Skeletal muscle satellite cell (primary cell): ENCODE measurements around the gene SOX10.
"Not testable (repeated sequence)": the region's sequence is repeated elsewhere in the genome, so short reads cannot be mapped to it uniquely, and the experiment has no call there.

ENCODE experiments used
- H3K27me3 ChIP-seq: 2 replicates; pipeline ENCODE4 v1.7.0; 2013; ENCODE audit warnings: low read length; ENCODE audit not compliant: control insufficient read depth, insufficient read depth
- H3K36me3 ChIP-seq: 2 replicates; pipeline ENCODE4 v1.7.0; 2013; ENCODE audit warnings: mild to moderate bottlenecking, control low read depth, low read length; ENCODE audit not compliant: insufficient read depth
- H3K4me1 ChIP-seq: 2 replicates; pipeline ENCODE4 v1.7.0; 2013; ENCODE audit warnings: low read length; ENCODE audit not compliant: control insufficient read depth, insufficient read depth
- H3K4me2 ChIP-seq: 2 replicates; pipeline ENCODE4 v1.7.0; 2013; ENCODE audit warnings: mild to moderate bottlenecking, low read length
- H3K4me3 ChIP-seq: 2 replicates; pipeline ENCODE4 v1.7.0; 2013; ENCODE audit warnings: low read length
- H3K9ac ChIP-seq: 2 replicates; pipeline ENCODE4 v1.7.0; 2013; ENCODE audit warnings: mild to moderate bottlenecking, low read depth, low read length, moderate library complexity
- H3K9me3 ChIP-seq: replicated peaks from 2 replicates; pipeline ENCODE4 v1.7.0; 2013; ENCODE audit warnings: mild to moderate bottlenecking, control low read depth, low read length

The SOX10 gene

GRCh38 chr22:37953062-37953436 lies 31.3 kb downstream of the SOX10 start:
- H3K27me3 ChIP-seq = no peaks in the 10 kb centered on the region
- peaks cover 15% of the 10 kb centered on the region for H3K36me3 ChIP-seq
- H3K4me1 ChIP-seq = peaks cover 15% of the 10 kb centered on the region
- H3K9me3 ChIP-seq = no peaks in the 10 kb centered on the region
- H3K9ac ChIP-seq = peak overlapping the region; percentile 96
- H3K4me3 ChIP-seq = peak overlapping the region; percentile 97
- H3K4me2 ChIP-seq = peak overlapping the region; percentile 99

- Histone ChIP-seq H3K9ac (peak overlapping the region; percentile 96), H3K4me1 (peaks cover 15% of the 10 kb centered on the region), H3K4me2 (peak overlapping the region; percentile 99), H3K36me3 (peaks cover 12% of the 10 kb centered on the region), H3K4me3 (peak overlapping the region; percentile 97)
- H3K27me3 ChIP-seq, H3K9me3 ChIP-seq: not testable (repeated sequence)
Observed at GRCh38 chr22:37952629-37953028, 31.7 kb downstream of the SOX10 start.

DNA sequence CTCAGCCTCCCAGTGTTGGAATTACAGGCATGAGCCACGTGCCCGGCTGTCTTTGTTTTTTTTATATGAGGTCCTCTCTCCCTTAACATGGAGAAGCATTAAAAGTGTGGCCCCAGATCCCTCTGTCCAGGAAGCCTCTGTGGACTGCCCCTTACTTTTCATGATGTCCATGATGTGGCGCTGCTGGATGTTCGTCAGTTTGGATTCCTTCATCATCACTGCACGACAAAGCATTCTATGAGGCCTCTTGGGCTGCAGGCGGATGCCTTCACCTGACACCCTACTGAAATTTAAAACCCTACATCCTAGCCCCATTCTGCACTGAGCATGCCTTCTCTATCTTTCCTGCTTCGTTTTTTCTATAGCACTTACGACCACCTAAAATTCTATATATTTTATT lies 33.0 kb downstream of the SOX10 start:
- Histone ChIP-seq H3K27me3 (no peaks in the 10 kb centered on the region), H3K4me3 (no peak overlapping the region), H3K4me1 (peaks cover 15% of the 10 kb centered on the region), H3K9ac (no peak overlapping the region), H3K36me3 (no peaks in the 10 kb centered on the region), H3K9me3 (no peaks in the 10 kb centered on the region), H3K4me2 (no peak overlapping the region)

- H3K4me1 ChIP-seq, H3K4me3 ChIP-seq, H3K9ac ChIP-seq, H3K27me3 ChIP-seq, H3K9me3 ChIP-seq, H3K4me2 ChIP-seq: not testable (repeated sequence)
- peaks cover 13% of the 10 kb centered on the region for H3K36me3 ChIP-seq
Observed at GRCh38 chr22:37947142-37947795, 37.1 kb downstream of the SOX10 start.

- H3K9me3 ChIP-seq, H3K4me2 ChIP-seq, H3K9ac ChIP-seq, H3K4me1 ChIP-seq, H3K27me3 ChIP-seq, H3K4me3 ChIP-seq: not testable (repeated sequence)
- H3K36me3 ChIP-seq = peaks cover 31% of the 10 kb centered on the region
Observed at GRCh38 chr22:37944423-37944822, 39.9 kb downstream of the SOX10 start.

DNA sequence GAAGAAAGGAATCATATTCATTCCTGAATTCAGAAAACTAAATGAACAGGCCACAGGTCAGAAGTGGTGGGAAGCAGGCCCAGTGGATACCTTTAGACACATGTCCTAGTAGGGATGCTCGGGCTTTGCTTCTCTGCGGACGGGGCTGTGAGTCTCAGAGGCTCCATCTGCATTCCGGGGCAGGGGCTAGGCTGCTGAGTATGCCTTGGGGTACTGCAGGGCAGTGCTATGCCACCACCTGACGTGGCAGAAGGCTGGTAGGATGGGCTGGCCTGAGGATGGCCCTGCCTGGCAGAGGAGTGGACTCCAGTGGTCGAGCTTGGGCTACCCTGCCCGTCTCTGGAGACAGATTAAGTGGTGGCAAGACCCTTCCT lies 40.5 kb downstream of the SOX10 start:
- no peaks in the 10 kb centered on the region for H3K4me1 ChIP-seq
- H3K36me3 ChIP-seq = peaks cover 31% of the 10 kb centered on the region
- H3K4me3 ChIP-seq = no peak overlapping the region
- no peaks in the 10 kb centered on the region for H3K27me3 ChIP-seq
- no peaks in the 10 kb centered on the region for H3K9me3 ChIP-seq
- no peak overlapping the region for H3K4me2 ChIP-seq
- H3K9ac ChIP-seq = no peak overlapping the region

GRCh38 chr22:37943136-37943824 lies 41.1 kb downstream of the SOX10 start:
- H3K36me3 ChIP-seq = peaks cover 31% of the 10 kb centered on the region
- H3K4me1 ChIP-seq = no peaks in the 10 kb centered on the region
- no peaks in the 10 kb centered on the region for H3K9me3 ChIP-seq
- no peak overlapping the region for H3K4me2 ChIP-seq
- H3K4me3 ChIP-seq = no peak overlapping the region
- H3K27me3 ChIP-seq = no peaks in the 10 kb centered on the region
- no peak overlapping the region for H3K9ac ChIP-seq

DNA sequence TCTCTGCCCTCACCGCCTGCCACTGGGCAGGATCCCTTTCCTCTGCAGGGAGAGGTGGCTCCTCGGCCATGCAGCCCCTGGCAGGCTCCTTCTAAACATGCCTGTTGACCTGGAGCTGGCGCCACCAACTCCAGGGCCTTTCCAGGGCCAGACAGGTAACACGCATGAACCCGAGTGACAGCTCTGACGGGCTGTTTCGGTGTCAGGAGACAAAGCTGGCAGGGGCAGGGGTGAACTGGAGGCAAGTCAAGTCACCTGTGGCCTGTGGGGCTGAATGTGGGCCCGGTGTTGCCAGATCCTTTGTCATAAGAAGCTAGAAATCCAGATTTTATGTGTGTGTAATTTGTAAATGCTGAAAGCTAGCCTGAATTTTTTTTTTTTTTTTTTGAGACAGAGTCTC lies 42.2 kb downstream of the SOX10 start:
- H3K27me3 ChIP-seq = no peaks in the 10 kb centered on the region
- no peaks in the 10 kb centered on the region for H3K4me1 ChIP-seq
- H3K9me3 ChIP-seq = no peaks in the 10 kb centered on the region
- no peak overlapping the region for H3K9ac ChIP-seq
- H3K4me2 ChIP-seq = no peak overlapping the region
- H3K4me3 ChIP-seq = no peak overlapping the region
- H3K36me3 ChIP-seq = peaks cover 38% of the 10 kb centered on the region

DNA sequence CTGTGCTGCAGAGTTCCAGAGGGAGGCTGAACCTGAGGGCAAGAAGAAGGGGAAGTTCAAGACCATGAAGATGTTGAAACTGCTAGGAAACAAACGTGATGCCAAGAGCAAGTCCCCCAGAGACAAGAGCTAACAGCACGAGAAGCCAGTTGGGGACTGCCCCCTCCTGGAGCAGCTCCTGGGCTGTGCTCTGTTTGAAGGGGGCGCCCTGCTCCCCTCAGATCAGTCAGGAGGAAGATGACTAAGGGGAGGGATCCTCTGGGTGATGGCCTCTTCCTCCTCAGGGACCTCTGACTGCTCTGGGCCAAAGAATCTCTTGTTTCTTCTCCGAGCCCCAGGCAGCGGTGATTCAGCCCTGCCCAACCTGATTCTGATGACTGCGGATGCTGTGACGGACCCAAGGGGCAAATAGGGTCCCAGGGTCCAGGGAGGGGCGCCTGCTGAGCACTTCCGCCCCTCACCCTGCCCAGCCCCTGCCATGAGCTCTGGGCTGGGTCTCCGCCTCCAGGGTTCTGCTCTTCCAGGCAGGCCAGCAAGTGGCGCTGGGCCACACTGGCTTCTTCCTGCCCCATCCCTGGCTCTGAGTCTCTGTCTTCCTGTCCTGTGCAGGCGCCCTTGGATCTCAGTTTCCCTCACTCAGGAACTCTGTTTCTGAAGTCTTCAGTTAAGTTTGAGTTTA lies 43.5 kb downstream of the SOX10 start:
- H3K4me2 ChIP-seq = no peak overlapping the region
- H3K9me3 ChIP-seq = no peaks in the 10 kb centered on the region
- H3K36me3 ChIP-seq = peaks cover 43% of the 10 kb centered on the region
- no peaks in the 10 kb centered on the region for H3K27me3 ChIP-seq
- no peak overlapping the region for H3K4me3 ChIP-seq
- H3K4me1 ChIP-seq = no peaks in the 10 kb centered on the region
- H3K9ac ChIP-seq = no peak overlapping the region

DNA sequence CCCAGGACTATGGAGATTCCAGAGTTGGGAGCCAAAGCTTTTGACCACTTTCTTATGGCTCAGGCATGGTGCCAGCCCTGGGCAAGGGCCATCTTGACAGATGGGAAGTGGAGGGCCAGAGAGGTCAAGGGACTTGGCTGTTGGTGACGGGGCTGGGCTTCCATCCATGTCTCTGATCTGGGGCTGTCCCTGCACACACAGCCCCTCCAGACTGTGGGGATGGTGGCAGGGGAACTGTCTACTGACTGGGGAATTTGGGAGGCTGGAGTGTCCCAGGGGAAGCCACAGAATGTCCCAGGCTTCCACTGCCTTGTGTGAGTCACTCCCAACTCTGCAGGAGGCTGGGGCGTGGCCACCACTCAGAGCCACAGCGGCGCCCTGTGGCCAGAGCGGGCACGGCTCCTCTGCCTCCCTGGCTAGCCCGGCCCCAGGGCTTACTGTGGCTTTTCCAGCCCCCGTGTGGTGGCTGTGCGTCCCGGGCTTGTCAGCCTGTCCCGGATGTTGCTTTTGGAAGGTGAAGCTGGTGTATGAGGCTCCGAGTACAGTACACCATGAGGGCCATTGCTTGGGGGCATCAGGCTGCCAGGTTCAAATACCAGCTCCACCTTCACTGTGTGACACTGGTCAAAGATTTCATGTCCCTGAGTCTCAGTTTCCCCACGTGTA lies 50.5 kb downstream of the SOX10 start:
- Histone ChIP-seq H3K27me3 (no peaks in the 10 kb centered on the region), H3K9ac (peak overlapping the region; percentile 50), H3K4me3 (peak overlapping the region; percentile 24), H3K36me3 (peaks cover 47% of the 10 kb centered on the region), H3K9me3 (no peaks in the 10 kb centered on the region), H3K4me2 (peak overlapping the region; percentile 70), H3K4me1 (peaks cover 32% of the 10 kb centered on the region)

DNA sequence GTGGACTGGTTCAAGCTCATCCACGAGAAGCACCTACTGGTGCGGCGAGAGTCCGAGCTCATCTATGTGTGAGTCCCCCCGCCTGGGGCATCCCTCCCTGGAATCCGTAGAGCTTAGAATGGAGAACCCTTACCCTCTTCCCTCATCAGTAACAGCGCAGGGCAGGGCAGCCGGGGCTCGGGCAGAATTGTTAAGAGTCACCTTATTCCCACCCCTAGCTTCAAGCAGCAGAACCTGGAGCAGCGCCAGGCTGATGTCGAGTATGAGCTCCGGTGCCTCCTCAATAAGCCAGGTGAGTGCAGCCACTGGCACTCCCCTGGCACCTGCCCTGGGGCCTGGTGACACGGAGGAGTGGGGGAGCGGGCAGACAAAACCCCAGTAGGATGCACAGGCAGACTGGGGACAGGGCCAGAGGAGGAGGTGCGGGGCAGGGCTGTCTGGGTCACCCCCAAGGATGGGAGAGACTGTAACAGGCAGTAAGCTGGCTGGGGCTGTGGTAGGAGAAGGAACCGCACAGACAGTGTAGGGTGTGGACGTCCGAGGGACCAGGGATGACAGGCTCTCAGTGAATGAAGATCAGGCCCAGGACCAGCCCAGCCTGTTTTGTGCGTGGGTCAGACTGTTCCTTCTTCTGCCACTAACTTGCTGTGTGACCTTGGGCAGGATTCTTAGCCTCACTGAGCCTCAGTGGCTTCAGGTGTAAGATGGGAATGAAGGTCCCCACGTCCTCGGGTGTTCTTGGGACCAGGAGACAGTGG lies 51.4 kb downstream of the SOX10 start:
- Histone ChIP-seq H3K27me3 (no peaks in the 10 kb centered on the region), H3K9me3 (no peaks in the 10 kb centered on the region), H3K4me2 (peak overlapping the region; percentile 70), H3K4me1 (peaks cover 32% of the 10 kb centered on the region), H3K36me3 (peaks cover 50% of the 10 kb centered on the region), H3K4me3 (peak overlapping the region; percentile 24), H3K9ac (no peak overlapping the region)
